GM12878 (cell line): ENCODE results near the gene TANC1. TPM values are rescaled to one million over a fixed set of nuclear protein-coding genes. Genes with fewer than 3 reads are reported as not detected.

ENCODE experiments used
- ATAC-seq: fragments of 200-7000 bp; cut with Tn5 transposase; 3 replicates; pipeline ENCODE4 v1.9.1; 2020; ENCODE audit warnings: mild to moderate bottlenecking, moderate library complexity
- BruUV-seq: library from RNA; stranded (reverse); fragments of 400-500 nt; replicated peaks from 2 replicates; lab custom pipeline; 2021; lab: Mats Ljungman, UMichigan
- CTCF ChIA-PET: fragments of 300-600 bp; sonication (Branson Sonifier 250); formaldehyde crosslinking; extraction: SDS; loops from one replicate; lab custom pipeline; 2021; ENCODE audit warnings: inconsistent platforms; lab: Yijun Ruan, JAX
- POLR2A ChIA-PET: fragments of 350-600 bp; formaldehyde crosslinking; extraction: SDS; loops from one replicate; lab custom pipeline; 2021; ENCODE audit warnings: inconsistent platforms; lab: Charles Lee
- RAD21 ChIA-PET: fragments of 300-600 bp; sonication (Branson Sonifier 250); formaldehyde crosslinking; loops from one replicate; lab custom pipeline; 2023; ENCODE audit warnings: antibody characterized with exemption; ENCODE audit not compliant: unreplicated experiment; lab: Charles Lee
- SMC1A ChIA-PET: fragments of 300-600 bp; sonication (Branson Sonifier 250); formaldehyde crosslinking; loops from one replicate; lab custom pipeline; 2023; ENCODE audit not compliant: unreplicated experiment, uncharacterized antibody; lab: Charles Lee
- DNase-seq: peaks from one replicate; pipeline ENCODE4 v3.0.0-alpha.2; 2011; ENCODE audit warnings: low read depth, low spot score
- FAIRE-seq: peaks from 3 replicates; lab custom pipeline; 2011; peaks lifted over from hg19 to GRCh38; lab: Jason Lieb, UNC
- H2AFZ ChIP-seq: 2 replicates; pipeline ENCODE4 v1.6.0; 2011; ENCODE audit warnings: low read depth, low read length, control low read depth; ENCODE audit not compliant: control insufficient read depth
- H3K27ac ChIP-seq: 2 replicates; pipeline ENCODE4 v1.5.1; 2011; ENCODE audit warnings: control low read depth; ENCODE audit not compliant: control insufficient read depth, insufficient read depth
- H3K27me3 ChIP-seq, 2 experiments: replicated peaks in 1 of 2; 2 replicates each; pipeline versions ENCODE4 v1.6.0 to v1.6.1; 2011; ENCODE audit warnings: low read length in 1 of 2; ENCODE audit not compliant: control insufficient read depth in 2 of 2, insufficient read depth in 2 of 2
- H3K36me3 ChIP-seq, 2 experiments: 2 replicates each; pipeline ENCODE4 v1.5.1; 2011; ENCODE audit warnings: low read length in 1 of 2; ENCODE audit not compliant: control insufficient read depth in 2 of 2, insufficient read depth in 2 of 2
- H3K4me1 ChIP-seq: 2 replicates; pipeline ENCODE4 v1.6.1; 2011; ENCODE audit warnings: mild to moderate bottlenecking, low read length, moderate library complexity, mixed read lengths; ENCODE audit not compliant: control insufficient read depth, insufficient read depth
- H3K4me2 ChIP-seq: 2 replicates; pipeline ENCODE4 v1.6.0; 2011; ENCODE audit warnings: control low read depth; ENCODE audit not compliant: control insufficient read depth, insufficient read depth
- H3K4me3 ChIP-seq: fragments of 200-600 bp; sonication (generic); 2 replicates; pipeline ENCODE4 v1.5.1; 2016
- H3K79me2 ChIP-seq: 2 replicates; pipeline ENCODE4 v1.6.0; 2011; ENCODE audit warnings: low read length; ENCODE audit not compliant: control insufficient read depth, insufficient read depth
- H3K9ac ChIP-seq: 2 replicates; pipeline ENCODE4 v1.8.0; 2011; ENCODE audit warnings: low read length, control low read depth, mixed read lengths; ENCODE audit not compliant: control insufficient read depth, insufficient read depth
- H3K9me3 ChIP-seq: replicated peaks from 3 replicates; pipeline ENCODE4 v1.5.1; 2011; ENCODE audit warnings: mild to moderate bottlenecking, low read length; ENCODE audit not compliant: control insufficient read depth, insufficient read depth
- H4K20me1 ChIP-seq: 2 replicates; pipeline ENCODE4 v1.6.0; 2011; ENCODE audit not compliant: control insufficient read depth, insufficient read depth
- CEBPB ChIP-seq, 2 experiments: fragments of 150-350 bp in 1 of 2; IDR thresholded peaks; 2 replicates each; pipeline ENCODE4 v1.6.1; 2012 to 2014; ENCODE audit warnings: low read depth in 2 of 2, low read length in 2 of 2, borderline replicate concordance in 1 of 2, inconsistent platforms in 1 of 2
- E2F4 ChIP-seq: IDR thresholded peaks from 2 replicates; pipeline ENCODE4 v1.6.1; 2012; ENCODE audit warnings: low read depth, low read length, improper control_type of control experiment
- EED ChIP-seq: sonication (generic); IDR thresholded peaks from 2 replicates; pipeline ENCODE4 v1.6.1; 2016; ENCODE audit warnings: antibody characterized with exemption, low read depth
- EP300 ChIP-seq, 2 experiments: fragments of 150-350 bp in 1 of 2; IDR thresholded peaks; 2 replicates each; pipeline ENCODE4 v1.6.1; 2011 to 2012; ENCODE audit warnings: low read depth in 2 of 2, low read length in 2 of 2, borderline replicate concordance in 1 of 2, improper control_type of control experiment in 1 of 2, inconsistent platforms in 1 of 2; ENCODE audit not compliant: control insufficient read depth in 1 of 2
- FOXM1 ChIP-seq: IDR thresholded peaks from 2 replicates; pipeline ENCODE4 v1.6.1; 2012; ENCODE audit warnings: low read depth, mild to moderate bottlenecking, inconsistent platforms, low read length, moderate library complexity
- HDAC2 ChIP-seq: fragments of 200-600 bp; sonication (generic); IDR thresholded peaks from 2 replicates; pipeline ENCODE4 v1.6.1; 2017
- IKZF1 ChIP-seq: fragments of 450-650 bp; conservative IDR thresholded peaks from 2 replicates; pipeline ENCODE4 v1.6.1; 2017; ENCODE audit warnings: antibody characterized with exemption, mild to moderate bottlenecking
- JUNB ChIP-seq: IDR thresholded peaks from 2 replicates; pipeline ENCODE4 v1.6.1; 2016; ENCODE audit warnings: antibody characterized with exemption, mild to moderate bottlenecking
- MEF2A ChIP-seq: IDR thresholded peaks from 2 replicates; pipeline ENCODE4 v1.6.1; 2011; ENCODE audit warnings: low read depth, mild to moderate bottlenecking, low read length, moderate library complexity; ENCODE audit not compliant: insufficient read depth
- MTA3 ChIP-seq: IDR thresholded peaks from 2 replicates; pipeline ENCODE4 v1.6.1; 2012; ENCODE audit warnings: low read length, inconsistent platforms, borderline replicate concordance
- NBN ChIP-seq: fragments of 450-650 bp; IDR thresholded peaks from 2 replicates; pipeline ENCODE4 v1.6.1; 2016
- PRDM15 ChIP-seq: fragments of 450-650 bp; formaldehyde crosslinking; IDR thresholded peaks from 2 replicates; pipeline ENCODE4 v1.4.0; 2020; ENCODE audit warnings: mild to moderate bottlenecking, moderate library complexity
- RAD21 ChIP-seq: IDR thresholded peaks from 2 replicates; pipeline ENCODE4 v1.6.1; 2011; ENCODE audit warnings: mild to moderate bottlenecking, low read depth, low read length, moderate library complexity; ENCODE audit not compliant: insufficient read depth
- RCOR1 ChIP-seq: conservative IDR thresholded peaks from 2 replicates; pipeline ENCODE4 v1.6.1; 2012; ENCODE audit warnings: low read depth, low read length, improper control_type of control experiment
- SKIL ChIP-seq: fragments of 450-650 bp; IDR thresholded peaks from 2 replicates; pipeline ENCODE4 v1.6.1; 2017; ENCODE audit warnings: mild to moderate bottlenecking, low read depth, inconsistent platforms; ENCODE audit not compliant: poor library complexity, severe bottlenecking
- SREBF2 ChIP-seq: IDR thresholded peaks from 2 replicates; pipeline ENCODE4 v1.6.1; 2012; ENCODE audit warnings: mild to moderate bottlenecking, low read length
- ZNF24 ChIP-seq: fragments of 450-650 bp; IDR thresholded peaks from 2 replicates; pipeline ENCODE4 v1.6.1; 2017; ENCODE audit warnings: antibody characterized with exemption, mild to moderate bottlenecking
- WGBS: methylation state at CpG from one replicate; pipeline ENCODE4 v1.1.6; 2016; ENCODE audit warnings: low lambda C conversion rate; ENCODE audit not compliant: insufficient replicate concordance, insufficient coverage; ENCODE audit errors: missing lambda C conversion rate; 5-methylcytosine and 5-hydroxymethylcytosine counted together
- in situ Hi-C: fragments of 300-500 bp; cut with MboI; formaldehyde crosslinking; loops from 9 replicates; pipeline ENCODE4 v1.14.3; 2018; ENCODE audit warnings: mixed read lengths
- intact Hi-C: fragments of 100-400 bp; cut with micrococcal nuclease; formaldehyde crosslinking; loops from one replicate; pipeline ENCODE4 v1.14.2; 2022; ENCODE audit not compliant: unreplicated experiment
- polyA plus RNA-seq, 11 experiments: library from polyadenylated mRNA; depleted of rRNA in 4 of 11; unstranded in 6 of 11; stranded (reverse) in 5 of 11; fragments of >200 nt; fragmentation: Nextera tagmentation in 4 of 11; fragmentation: Illumina TruSeq in 1 of 11; extraction: Ambion mirVana in 4 of 11; extraction: Trizol in 1 of 11; gene quantifications; 1 replicate in 1 of 11; 2 replicates in 10 of 11; pipeline versions ENCODE4 v1.2.1 to v1.2.3, GENCODE V29; 2011 to 2016; ENCODE audit warnings: inconsistent platforms in 2 of 11, missing spikeins in 2 of 11, low read depth in 1 of 11
- total RNA-seq, 4 experiments: library from RNA; depleted of rRNA in 3 of 4; stranded (reverse); fragments of >200 nt in 3 of 4; fragmentation: Illumina TruSeq in 1 of 4; extraction: Trizol in 1 of 4; gene quantifications; 2 replicates each; pipeline versions ENCODE4 v1.2.1 to v1.2.3, GENCODE V29; 2013 to 2021

TANC1 gene
- total and polyA plus RNA-seq, 10 of the 15 experiments (the other 5 are each of a cell fraction or from before 2014, with no cell fraction given) = 0.05 to 5.0 (median 0.34) TPM

- no peak for TF ChIP-seq SREBF2
Observed at GRCh38 chr2:158966312-158966711, 2.1 kb upstream of the TANC1 start (continued).

- ChIA-PET SMC1A (no interaction called here), CTCF (no interaction called here), RAD21 (no interaction called here), POLR2A (no interaction called here)
- BruUV-seq = no TSS peak
- FAIRE-seq (no peak), ATAC-seq (no peak), DNase-seq (no peak)
- H3K9ac ChIP-seq = no peak overlapping the region
- H3K36me3 ChIP-seq = no peaks in the 10 kb centered on the region
- no peak overlapping the region for H3K27ac ChIP-seq
- no peaks in the 10 kb centered on the region for H3K9me3 ChIP-seq
- no peak overlapping the region for H3K4me2 ChIP-seq
- intact Hi-C loops (no loop called here), in situ Hi-C loops (no loop called here)
- H3K79me2 ChIP-seq = no peaks in the 10 kb centered on the region
- WGBS = 87% methylated on average over 12 of the region's 12 CpGs
- H2AFZ ChIP-seq = no peak overlapping the region
- no peak overlapping the region for H3K4me3 ChIP-seq
- no peaks in the 10 kb centered on the region for H3K4me1 ChIP-seq
- H3K27me3 ChIP-seq = peaks cover 6 to 18% of the 10 kb centered on the region in 2 experiments
- H4K20me1 ChIP-seq = no peaks in the 10 kb centered on the region
- no peak for TF ChIP-seq PRDM15 (CRISPR knock-in tag)
- TF ChIP-seq JUNB = no peak
- no peak for TF ChIP-seq SKIL
- TF ChIP-seq HDAC2 = no peak
- no peak for TF ChIP-seq NBN
- no peak for TF ChIP-seq ZNF24
- TF ChIP-seq EED = no peak
- no peak for TF ChIP-seq CEBPB (IDR thresholded peaks at IDR 0.05; ENCODE audit: borderline replicate concordance in 1 of 2, low read depth in 2 of 2, low read length in 2 of 2)
- no peak for TF ChIP-seq RCOR1
- TF ChIP-seq MTA3 = no peak
- no peak for TF ChIP-seq RAD21
- no peak for TF ChIP-seq E2F4
- TF ChIP-seq MEF2A = no peak
- TF ChIP-seq EP300 (IDR thresholded peaks at IDR 0.05; ENCODE audit: borderline replicate concordance in 1 of 2, control insufficient read depth in 1 of 2, low read depth in 2 of 2, low read length in 2 of 2) = no peak
- no peak for TF ChIP-seq FOXM1
- TF ChIP-seq IKZF1 = no peak
Observed at GRCh38 chr2:158967114-158967730, 1.2 kb upstream of the TANC1 start.
